ENCODE measurements around the gene PLIN4.

PLIN4 gene, protein sequence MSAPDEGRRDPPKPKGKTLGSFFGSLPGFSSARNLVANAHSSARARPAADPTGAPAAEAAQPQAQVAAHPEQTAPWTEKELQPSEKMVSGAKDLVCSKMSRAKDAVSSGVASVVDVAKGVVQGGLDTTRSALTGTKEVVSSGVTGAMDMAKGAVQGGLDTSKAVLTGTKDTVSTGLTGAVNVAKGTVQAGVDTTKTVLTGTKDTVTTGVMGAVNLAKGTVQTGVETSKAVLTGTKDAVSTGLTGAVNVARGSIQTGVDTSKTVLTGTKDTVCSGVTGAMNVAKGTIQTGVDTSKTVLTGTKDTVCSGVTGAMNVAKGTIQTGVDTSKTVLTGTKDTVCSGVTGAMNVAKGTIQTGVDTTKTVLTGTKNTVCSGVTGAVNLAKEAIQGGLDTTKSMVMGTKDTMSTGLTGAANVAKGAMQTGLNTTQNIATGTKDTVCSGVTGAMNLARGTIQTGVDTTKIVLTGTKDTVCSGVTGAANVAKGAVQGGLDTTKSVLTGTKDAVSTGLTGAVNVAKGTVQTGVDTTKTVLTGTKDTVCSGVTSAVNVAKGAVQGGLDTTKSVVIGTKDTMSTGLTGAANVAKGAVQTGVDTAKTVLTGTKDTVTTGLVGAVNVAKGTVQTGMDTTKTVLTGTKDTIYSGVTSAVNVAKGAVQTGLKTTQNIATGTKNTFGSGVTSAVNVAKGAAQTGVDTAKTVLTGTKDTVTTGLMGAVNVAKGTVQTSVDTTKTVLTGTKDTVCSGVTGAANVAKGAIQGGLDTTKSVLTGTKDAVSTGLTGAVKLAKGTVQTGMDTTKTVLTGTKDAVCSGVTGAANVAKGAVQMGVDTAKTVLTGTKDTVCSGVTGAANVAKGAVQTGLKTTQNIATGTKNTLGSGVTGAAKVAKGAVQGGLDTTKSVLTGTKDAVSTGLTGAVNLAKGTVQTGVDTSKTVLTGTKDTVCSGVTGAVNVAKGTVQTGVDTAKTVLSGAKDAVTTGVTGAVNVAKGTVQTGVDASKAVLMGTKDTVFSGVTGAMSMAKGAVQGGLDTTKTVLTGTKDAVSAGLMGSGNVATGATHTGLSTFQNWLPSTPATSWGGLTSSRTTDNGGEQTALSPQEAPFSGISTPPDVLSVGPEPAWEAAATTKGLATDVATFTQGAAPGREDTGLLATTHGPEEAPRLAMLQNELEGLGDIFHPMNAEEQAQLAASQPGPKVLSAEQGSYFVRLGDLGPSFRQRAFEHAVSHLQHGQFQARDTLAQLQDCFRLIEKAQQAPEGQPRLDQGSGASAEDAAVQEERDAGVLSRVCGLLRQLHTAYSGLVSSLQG (N-terminal part only)
- 0.35 to 10.4 (median 2.5) reads per million in 18 experiments for total RNA-seq

DNA sequence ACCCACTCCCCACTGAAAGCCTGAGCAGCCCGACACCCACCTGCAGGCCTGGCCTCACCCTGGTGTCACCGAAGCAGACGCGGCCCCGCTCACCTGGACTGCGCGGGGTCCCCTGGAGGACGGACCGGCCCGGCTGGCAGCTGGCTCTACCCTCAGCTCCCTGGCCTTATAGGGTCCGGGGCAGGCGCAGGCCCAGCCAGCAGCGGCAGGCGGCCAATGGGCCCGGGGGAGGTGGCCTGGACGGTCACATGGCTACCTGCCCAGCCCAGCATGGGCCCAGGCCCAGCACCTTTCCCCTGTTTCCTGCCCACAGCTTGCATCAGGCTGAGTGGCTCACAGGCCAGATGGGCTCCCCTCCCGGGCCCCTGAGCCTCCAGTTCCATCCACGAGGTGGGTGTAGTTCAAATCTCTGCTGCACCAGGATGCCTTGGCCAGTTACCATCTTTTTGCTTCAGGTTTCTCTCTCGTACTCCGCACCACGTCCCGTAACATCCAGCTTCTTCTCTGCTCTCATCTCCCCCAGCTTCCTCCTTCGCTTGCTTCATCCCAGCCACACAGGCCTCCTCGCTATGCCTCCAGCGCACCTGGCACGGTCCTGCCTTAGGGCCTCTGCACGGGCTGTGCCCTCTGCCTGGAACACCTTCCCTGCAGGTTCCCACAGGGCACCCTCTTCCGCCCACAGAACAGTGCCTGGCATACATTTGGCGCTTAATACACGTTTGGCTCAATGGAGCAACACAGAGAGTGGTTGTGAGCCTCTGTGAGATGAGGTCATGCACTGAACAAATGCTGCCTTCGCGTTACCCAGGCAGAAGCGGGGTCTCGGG lies at the start of gene PLIN4:
Gene PLIN4 (minus strand): TSS at position 142 of the 827 bp plus-strand sequence. CDS start 214 bp downstream, outside the sequence.
- no peak for DNase-seq

GRCh38 chr19:4567584-4568071 lies 49.3 kb upstream of the PLIN4 start:
- peak; percentile 85 to 87 for DNase-seq

- DNase-seq = no peak
Measured at GRCh38 chr19:4566402-4567051, 48.2 kb upstream of the PLIN4 start.

DNA sequence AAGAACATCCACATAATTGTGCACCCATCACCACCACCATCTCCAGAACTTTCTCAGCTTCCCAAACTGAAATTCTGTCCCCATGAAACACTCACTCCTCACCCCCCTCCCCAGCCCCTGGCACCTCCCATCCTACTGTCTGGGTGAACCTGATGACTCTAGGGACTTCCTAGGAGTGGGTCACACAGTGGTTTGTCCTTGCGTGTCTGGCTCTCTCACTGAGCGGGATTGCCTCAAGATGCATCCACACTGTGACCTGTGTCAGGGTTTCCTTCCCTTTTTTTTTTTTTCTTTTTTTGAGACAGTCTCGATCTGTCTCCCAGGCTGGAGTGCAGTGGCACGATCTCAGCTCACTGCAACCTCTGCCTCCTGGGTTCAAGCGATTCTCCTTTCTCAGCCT lies 45.3 kb upstream of the PLIN4 start:
- peak; percentile 76 to 89 for DNase-seq

DNA sequence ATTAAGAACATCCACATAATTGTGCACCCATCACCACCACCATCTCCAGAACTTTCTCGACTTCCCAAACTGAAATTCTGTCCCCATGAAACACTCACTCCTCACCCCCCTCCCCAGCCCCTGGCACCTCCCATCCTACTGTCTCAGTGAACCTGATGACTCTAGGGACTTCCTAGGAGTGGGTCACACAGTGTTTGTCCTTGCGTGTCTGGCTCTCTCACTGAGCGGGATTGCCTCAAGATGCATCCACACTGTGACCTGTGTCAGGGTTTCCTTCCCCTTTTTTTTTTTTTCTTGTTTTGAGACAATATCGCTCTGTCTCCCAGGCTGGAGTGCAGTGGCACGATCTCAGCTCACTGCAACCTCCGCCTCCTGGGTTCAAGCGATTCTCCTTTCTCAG lies 43.8 kb upstream of the PLIN4 start:
- peak; percentile 80 to 88 for DNase-seq

DNA sequence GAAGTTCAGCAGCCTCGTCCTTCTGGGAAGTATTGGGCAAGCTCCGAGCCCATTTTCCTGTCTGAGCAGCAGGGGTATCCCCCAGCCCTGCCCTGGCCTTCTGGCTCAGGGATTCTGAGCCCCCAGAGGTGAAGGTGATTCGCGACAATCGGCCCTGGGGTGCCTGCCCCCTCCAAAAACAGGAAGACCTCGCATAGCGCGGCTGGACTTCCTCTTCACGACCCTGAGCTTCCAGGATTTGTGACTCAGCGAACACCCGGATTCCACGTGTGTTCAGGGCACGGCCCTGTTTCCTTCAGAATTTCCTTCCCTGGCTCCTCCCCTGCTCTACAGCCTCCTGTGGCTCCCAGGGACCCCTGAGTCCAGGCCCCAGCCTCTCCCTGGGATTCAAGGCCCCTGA lies 41.3 kb upstream of the PLIN4 start, which contains the start of gene SEMA6B:
Gene SEMA6B (minus strand): TSS at position 116 of the 400 bp plus-strand sequence. CDS start 1,227 bp downstream, outside the sequence.
- DNase-seq = peak; percentile 79 to 93

- DNase-seq = peak; percentile 15 to 38
Measured at GRCh38 chr19:4557971-4558941, 40.0 kb upstream of the PLIN4 start.

- no peak for DNase-seq
Measured at GRCh38 chr19:4557144-4557970, 39.1 kb upstream of the PLIN4 start.

DNA sequence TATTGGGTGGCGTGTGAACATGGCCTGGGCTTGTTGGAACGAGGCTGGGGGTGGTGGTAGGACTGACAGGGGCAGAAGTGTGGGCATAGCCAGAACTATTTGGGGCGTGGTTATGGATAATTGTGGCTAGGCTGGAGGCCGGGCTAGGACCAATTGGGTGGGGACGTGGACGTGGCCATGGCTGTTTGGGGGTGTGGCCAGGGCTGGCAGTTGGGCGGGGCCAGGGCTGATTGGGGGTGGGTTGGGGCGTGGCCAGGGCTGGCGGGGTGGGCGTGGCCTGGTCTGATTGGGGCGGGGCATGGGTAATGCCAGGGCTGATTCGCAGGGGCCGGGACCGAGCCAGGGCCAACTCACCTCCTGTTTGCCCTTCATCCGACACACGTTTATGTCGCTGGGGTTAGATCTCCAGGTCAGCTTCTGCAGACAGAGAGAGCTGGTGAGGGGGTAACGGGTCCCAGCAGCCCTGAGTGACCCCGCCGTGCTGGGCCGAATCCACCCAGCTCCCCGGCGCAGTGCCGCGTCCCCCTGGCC lies 38.4 kb upstream of the PLIN4 start:
- peak; percentile 35 to 67 for DNase-seq

GRCh38 chr19:4555657-4556561 lies 37.6 kb upstream of the PLIN4 start:
- DNase-seq = peak in 1 of 2 donors; percentile 39

- no peak for DNase-seq
Measured at GRCh38 chr19:4554717-4555116, 36.4 kb upstream of the PLIN4 start.

DNA sequence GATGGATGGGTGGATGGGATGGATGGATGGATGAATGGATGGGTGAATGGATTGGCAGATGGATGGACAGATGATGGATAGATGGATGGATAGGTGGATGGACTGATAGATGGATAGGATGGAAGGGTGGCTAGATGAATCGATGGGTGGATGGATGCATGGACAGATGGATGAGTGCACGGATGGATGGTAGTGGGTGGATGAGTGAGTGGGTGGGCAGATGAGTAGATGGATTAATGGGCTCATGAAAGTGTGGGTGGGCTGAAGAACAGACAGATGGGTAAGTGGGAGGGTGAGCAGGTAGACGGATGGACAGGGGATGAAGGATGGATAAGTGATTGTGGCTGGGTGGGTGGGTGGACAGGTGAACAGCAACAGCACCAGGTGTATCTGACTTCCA lies 35.5 kb upstream of the PLIN4 start:
- no peak for DNase-seq

DNA sequence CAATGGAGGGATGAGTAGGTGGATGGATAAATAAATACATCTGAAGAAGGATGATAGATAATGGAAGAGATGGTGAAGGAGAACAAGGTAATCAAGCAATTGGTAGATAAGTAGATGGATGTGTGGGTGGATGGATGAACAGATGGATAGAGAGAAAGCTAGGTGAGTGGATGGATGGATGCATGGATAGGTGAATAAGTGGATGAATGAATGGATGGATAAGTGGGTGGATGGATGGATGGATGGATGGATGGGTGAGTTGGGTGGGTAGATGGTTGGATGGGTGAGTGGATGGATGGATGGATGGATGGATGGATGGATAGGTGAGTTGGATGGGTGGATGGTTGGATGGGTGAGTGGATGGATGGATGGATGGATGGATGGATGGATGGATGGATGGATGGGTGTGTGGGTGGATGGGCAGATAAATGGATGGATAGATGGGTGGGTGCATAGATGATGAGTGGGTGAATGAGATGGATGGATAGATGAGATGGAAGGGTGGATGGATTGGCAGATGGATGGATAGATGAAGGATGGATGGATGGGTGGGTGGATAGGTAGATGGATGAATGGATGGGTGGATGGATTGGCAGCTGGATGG lies 34.9 kb upstream of the PLIN4 start:
- no peak for DNase-seq

DNA sequence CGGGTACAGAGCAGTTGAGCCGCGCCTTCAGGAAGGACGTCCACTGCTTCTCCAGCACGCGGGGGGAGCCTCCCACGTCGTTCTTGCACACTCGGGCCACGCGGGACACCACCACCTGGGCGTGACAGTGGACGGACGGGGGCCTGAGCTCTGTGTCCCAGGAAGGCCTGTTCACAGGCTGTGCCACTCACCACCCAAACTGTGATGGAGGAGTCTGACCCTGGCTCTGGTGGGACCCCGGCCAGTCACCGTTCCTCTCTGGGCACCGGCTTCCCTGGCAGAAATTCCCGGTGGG lies 34.2 kb upstream of the PLIN4 start:
- no peak for DNase-seq

- DNase-seq = no peak
Measured at GRCh38 chr19:4550479-4551050, 32.3 kb upstream of the PLIN4 start.

DNA sequence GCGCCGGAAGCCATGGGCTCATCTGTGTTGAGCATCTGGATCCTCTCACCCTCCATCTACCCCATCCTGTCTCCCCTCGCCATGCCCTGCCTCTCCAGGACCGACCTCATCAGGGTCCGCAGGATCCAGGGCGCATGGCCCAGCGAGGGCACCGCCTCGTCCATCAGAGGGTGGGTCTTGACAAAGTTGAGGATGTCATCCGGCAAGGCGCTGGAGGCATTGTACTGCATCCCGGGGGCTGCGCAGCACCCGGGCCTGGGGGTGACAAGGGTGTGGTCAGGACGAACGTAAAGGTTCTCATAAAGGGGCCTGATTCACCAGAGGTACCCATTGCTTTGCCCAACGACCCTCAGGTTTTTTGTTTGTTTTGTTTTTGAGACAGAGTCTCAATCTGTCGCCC lies 31.7 kb upstream of the PLIN4 start:
- DNase-seq = no peak

GRCh38 chr19:4548238-4548584 lies 29.9 kb upstream of the PLIN4 start:
- DNase-seq = no peak

All from inflammatory macrophage (primary cell).